ENCODE data around the gene ELAVL1. TPM values are rescaled to one million over a fixed set of nuclear protein-coding genes. Genes with fewer than 3 reads are reported as not detected.

ELAVL1 gene
- total RNA-seq, 2 experiments from 2014 or later = 161 to 164 TPM

DNA sequence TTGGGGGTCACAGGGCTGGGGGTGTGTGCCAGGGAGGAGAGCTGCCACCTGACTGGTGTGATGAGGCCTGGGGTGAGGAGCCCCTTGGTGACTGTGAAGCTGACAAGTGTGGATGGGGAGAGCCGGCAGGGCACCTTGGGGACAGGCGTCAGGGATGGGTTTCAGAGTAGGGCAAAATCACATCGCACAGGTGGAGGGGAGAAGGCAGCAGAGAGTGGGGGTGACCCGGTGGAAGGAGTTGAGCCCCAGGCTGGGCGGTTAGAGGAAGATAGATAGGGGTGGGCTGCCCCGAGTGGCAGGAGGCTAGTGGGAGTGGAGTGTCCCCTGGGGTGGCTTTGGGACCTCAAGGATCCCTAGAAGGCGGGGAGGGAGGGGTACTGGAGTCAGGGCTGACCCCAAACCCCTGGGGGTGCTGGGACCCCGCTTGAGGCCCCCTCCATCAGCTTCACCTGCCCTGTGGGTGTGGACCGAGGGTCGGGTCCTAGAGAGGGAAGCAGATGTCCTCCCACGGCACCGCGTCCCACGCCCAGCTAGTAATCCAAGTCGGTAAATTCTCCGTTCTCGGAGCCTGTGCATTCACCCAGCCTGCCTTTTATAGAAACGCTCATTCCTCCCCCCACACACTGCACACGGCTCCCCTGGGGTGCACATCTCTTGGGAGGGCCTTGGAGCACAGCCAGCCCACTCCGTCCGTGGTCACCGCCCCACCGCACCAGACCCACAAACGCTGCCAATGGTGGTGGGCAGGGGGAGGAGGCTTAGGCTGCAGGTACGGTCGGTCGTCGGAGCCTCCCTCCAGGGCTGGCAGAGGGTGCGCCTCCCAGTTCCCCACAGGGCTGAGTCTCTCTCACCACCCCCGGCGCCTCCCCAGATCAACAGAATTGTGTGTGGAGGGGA is 81.9 kb downstream of the ELAVL1 start:
- ChIA-PET CTCF (interaction anchor here (1.1 to 4.5 kb wide), 3 partner anchors 20 to 355 kb away, joined by 3 to 31 read pairs (median 3); partner anchors contain the start of gene TIMM44), POLR2A (interaction anchor here (0.9 to 4.8 kb wide), 4 partner anchors 20 to 55 kb away, joined by 3 to 38 read pairs (median 4); partner anchors contain the start of gene TIMM44)
- H3K27me3 Mint-ChIP-seq = peaks cover 4% of the 10 kb centered on the region
- no peak overlapping the region for H3K4me3 Mint-ChIP-seq
- H3K36me3 Mint-ChIP-seq (ENCODE audit: low read depth) = peaks cover 7% of the 10 kb centered on the region
- TF ChIP-seq, protein P1, sequence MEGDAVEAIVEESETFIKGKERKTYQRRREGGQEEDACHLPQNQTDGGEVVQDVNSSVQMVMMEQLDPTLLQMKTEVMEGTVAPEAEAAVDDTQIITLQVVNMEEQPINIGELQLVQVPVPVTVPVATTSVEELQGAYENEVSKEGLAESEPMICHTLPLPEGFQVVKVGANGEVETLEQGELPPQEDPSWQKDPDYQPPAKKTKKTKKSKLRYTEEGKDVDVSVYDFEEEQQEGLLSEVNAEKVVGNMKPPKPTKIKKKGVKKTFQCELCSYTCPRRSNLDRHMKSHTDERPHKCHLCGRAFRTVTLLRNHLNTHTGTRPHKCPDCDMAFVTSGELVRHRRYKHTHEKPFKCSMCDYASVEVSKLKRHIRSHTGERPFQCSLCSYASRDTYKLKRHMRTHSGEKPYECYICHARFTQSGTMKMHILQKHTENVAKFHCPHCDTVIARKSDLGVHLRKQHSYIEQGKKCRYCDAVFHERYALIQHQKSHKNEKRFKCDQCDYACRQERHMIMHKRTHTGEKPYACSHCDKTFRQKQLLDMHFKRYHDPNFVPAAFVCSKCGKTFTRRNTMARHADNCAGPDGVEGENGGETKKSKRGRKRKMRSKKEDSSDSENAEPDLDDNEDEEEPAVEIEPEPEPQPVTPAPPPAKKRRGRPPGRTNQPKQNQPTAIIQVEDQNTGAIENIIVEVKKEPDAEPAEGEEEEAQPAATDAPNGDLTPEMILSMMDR (IDR thresholded peaks at IDR 0.05) = no peak
- H3K27ac Mint-ChIP-seq = no peak overlapping the region
- DNase-seq (no peak), ATAC-seq (no peak)
- H3K9me3 Mint-ChIP-seq = no peaks in the 10 kb centered on the region
- intact Hi-C loops (cut with micrococcal nuclease) = loop anchor here (10.0 kb wide), 1 partner anchor 69 kb away; no protein-coding TSS in a partner anchor
- H3K4me1 Mint-ChIP-seq (ENCODE audit: low read depth) = peaks cover 21% of the 10 kb centered on the region

DNA sequence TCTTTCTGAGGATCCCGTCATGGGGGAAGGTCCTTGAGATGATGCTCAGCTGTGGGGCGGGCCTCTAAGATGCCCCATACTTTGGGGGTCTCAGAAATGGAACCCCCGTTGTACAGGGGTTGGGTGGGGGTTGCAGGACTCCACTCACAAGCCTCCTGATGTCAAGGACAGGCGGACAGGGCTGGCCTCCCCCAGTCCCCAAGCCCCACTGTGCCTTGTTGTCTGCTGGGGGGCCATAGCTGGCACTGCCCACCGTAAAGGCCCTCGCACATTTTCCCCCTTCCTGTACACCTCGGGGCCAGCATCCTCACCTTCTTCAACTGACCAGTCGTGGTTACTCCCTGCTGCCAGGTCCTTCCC is 82.6 kb downstream of the ELAVL1 start:
- Mint-ChIP-seq H3K27ac (no peak overlapping the region), H3K27me3 (peaks cover 10% of the 10 kb centered on the region), H3K36me3 (ENCODE audit: low read depth) (peaks cover 3% of the 10 kb centered on the region), H3K4me1 (ENCODE audit: low read depth) (peaks cover 20% of the 10 kb centered on the region), H3K4me3 (no peak overlapping the region), H3K9me3 (no peaks in the 10 kb centered on the region)
- POLR2A ChIA-PET = interaction anchor here (1.2 to 4.8 kb wide), 2 partner anchors 20 to 54 kb away, joined by 3 to 38 read pairs; partner anchors contain the start of gene TIMM44
- CTCF ChIA-PET = interaction anchor here (1.2 to 4.5 kb wide), 3 partner anchors 21 to 70 kb away, joined by 3 to 31 read pairs (median 4); partner anchors contain the start of gene TIMM44
- DNase-seq = no peak
- intact Hi-C loops (cut with micrococcal nuclease) = loop anchor here (10.0 kb wide), 1 partner anchor 68 kb away; no protein-coding TSS in a partner anchor
- ATAC-seq = no peak
- TF ChIP-seq, protein P1 (IDR thresholded peaks at IDR 0.05) = no peak

DNA sequence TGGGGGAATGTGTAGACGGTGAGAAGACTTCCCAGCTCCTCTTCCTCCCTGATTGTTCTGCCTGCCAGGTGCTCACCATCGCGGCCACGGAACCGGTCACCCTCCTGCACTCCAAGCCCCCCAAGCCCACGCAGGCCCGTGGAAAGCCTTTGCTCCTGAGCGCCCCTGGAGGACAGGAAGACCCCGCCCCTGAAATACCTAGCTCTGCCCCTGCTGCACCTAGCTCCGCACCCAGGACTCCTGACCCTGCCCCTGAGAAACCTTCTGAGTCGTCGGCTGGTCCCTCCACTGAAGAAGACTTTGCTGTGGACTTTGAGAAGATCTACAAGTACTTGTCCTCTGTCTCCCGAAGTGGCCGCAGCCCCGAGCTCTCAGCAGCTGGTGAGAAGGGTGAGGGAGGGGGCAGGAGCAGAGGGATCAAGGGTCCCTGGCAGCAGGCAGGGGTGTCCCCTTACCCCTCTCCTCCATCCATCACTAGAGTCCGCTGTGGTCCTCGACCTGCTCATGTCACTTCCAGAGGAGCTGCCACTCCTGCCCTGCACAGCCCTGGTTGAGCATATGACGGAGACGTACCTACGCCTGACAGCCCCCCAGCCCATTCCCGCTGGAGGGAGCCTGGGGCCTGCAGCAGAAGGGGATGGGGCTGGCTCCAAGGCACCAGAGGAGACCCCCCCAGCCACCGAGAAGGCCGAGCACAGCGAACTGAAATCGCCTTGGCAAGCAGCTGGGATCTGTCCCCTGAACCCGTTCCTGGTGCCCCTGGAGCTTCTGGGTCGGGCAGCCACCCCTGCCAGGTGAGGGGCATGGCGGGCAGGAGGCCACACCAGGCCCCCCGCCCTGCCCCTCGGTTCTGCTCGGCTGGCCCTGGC is 83.2 kb downstream of the ELAVL1 start:
- ChIA-PET CTCF (interaction anchor here (1.1 to 4.5 kb wide), 3 partner anchors 22 to 53 kb away, joined by 3 to 31 read pairs (median 4); partner anchors contain the start of gene TIMM44), POLR2A (interaction anchor here (1.2 to 4.8 kb wide), 3 partner anchors 9 to 53 kb away, joined by 3 to 38 read pairs (median 7); partner anchors contain the start of gene TIMM44)
- Mint-ChIP-seq H3K4me3 (no peak overlapping the region), H3K9me3 (no peaks in the 10 kb centered on the region), H3K27ac (no peak overlapping the region), H3K27me3 (peaks cover 10% of the 10 kb centered on the region), H3K4me1 (ENCODE audit: low read depth) (peaks cover 24% of the 10 kb centered on the region), H3K36me3 (ENCODE audit: low read depth) (peaks cover 3% of the 10 kb centered on the region)
- TF ChIP-seq, protein P1 (IDR thresholded peaks at IDR 0.05) = no peak
- no peak for ATAC-seq
- intact Hi-C loops (cut with micrococcal nuclease) = loop anchor here (10.0 kb wide), 1 partner anchor 67 kb away; no protein-coding TSS in a partner anchor
- no peak for DNase-seq

DNA sequence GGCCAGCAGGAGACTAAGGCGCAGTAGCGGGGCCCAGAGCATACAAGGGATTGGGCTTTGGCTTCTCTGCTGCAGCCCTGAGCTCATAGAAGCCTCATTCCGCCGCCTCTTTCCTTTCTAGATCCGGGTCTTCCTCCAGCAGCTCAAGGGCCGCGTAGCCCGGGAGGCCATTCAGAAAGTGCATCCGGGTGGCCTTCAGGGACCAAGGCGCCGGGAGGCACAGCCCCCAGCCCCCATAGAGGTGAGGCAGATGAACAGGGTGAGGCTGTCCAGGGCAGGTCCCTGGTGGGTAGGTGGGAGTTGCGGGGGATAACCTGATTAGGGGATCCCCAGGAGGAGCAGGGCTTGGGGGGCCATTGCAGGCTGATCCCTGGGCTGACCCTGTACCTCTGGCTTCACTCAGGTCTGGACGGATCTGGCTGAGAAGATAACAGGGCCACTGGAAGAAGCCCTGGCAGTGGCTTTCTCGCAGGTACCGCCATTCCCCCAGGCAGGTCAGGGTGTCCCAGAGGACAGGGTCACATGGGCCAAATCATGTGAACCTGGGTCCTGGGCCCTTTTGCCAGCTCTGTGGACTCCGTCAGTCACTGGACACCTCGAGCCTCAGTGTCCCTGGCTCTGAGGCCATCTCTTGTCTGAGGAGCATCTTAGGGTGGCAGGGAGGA is 84.0 kb downstream of the ELAVL1 start:
- H3K27ac Mint-ChIP-seq = peak overlapping the region; percentile 89
- ATAC-seq = no peak
- intact Hi-C loops (cut with micrococcal nuclease) = loop anchor here (10.0 kb wide), 1 partner anchor 67 kb away; no protein-coding TSS in a partner anchor

More for the DNA sequence above, 84.0 kb downstream of the ELAVL1 start:
- Mint-ChIP-seq H3K27me3 (peaks cover 14% of the 10 kb centered on the region), H3K4me1 (ENCODE audit: low read depth) (peaks cover 26% of the 10 kb centered on the region), H3K9me3 (no peaks in the 10 kb centered on the region), H3K4me3 (peak overlapping the region; percentile 81), H3K36me3 (ENCODE audit: low read depth) (peaks cover under 1% of the 10 kb centered on the region)
- no peak for DNase-seq
- ChIA-PET POLR2A (interaction anchor here (0.6 to 4.8 kb wide), 8 partner anchors 10 to 432 kb away, joined by 3 to 38 read pairs (median 4); partner anchors contain the start of genes MAP2K7 and TIMM44), CTCF (interaction anchor here (1.1 to 4.5 kb wide), 7 partner anchors 9 to 59 kb away, joined by 3 to 31 read pairs (median 6); partner anchors contain the start of genes MAP2K7 and TIMM44)
- TF ChIP-seq, protein P1 (IDR thresholded peaks at IDR 0.05) = no peak
